Mucosa of descending colon (tissue), 3 donors: ENCODE data around the gene FER. TPM values are rescaled to one million over a fixed set of nuclear protein-coding genes. Genes with fewer than 3 reads are reported as not detected.

ENCODE experiments used
- ATAC-seq: fragments of 200-7000 bp; cut with Tn5 transposase; one replicate; pipeline ENCODE4 v1.9.1; 2020; ENCODE audit warnings: mild to moderate bottlenecking, moderate library complexity
- DNase-seq, 3 donors: peaks; one replicate each; pipeline ENCODE4 v3.0.0-alpha.2; 2020
- H3K36me3 ChIP-seq: fragments of 200-600 bp; one replicate; pipeline ENCODE4 v1.8.0; 2021; ENCODE audit warnings: low read depth, mild to moderate bottlenecking
- H3K4me1 ChIP-seq: fragments of 200-600 bp; one replicate; pipeline ENCODE4 v1.8.0; 2021; ENCODE audit warnings: low read depth, mild to moderate bottlenecking
- H3K4me3 ChIP-seq: fragments of 200-600 bp; one replicate; pipeline ENCODE4 v1.8.0; 2021; ENCODE audit warnings: mild to moderate bottlenecking
- H3K9me3 ChIP-seq: fragments of 200-600 bp; one replicate; pipeline ENCODE4 v1.8.0; 2021; ENCODE audit warnings: mild to moderate bottlenecking
- intact Hi-C, 2 donors: fragments of 100-400 bp; cut with DNase I in 1 of 2; cut with micrococcal nuclease in 1 of 2; formaldehyde crosslinking; loops; one replicate each; pipeline versions ENCODE4 v1.11.0 to v1.11.1; 2022; cut with DNase I, micrococcal nuclease
- total RNA-seq, 3 donors: library from RNA; stranded (reverse); fragmentation: NEBNext Ultra II Directional in 2 of 3; extraction: Animal tissue kit (Norgen Biotek cat#: 25700) in 2 of 3; gene quantifications; one replicate each; pipeline versions ENCODE4 v1.2.1 to v1.2.4, GENCODE V29; 2021 to 2023
- TF ChIP-seq, protein P1 (sequence below): fragments of 200-600 bp; IDR thresholded peaks from one replicate; pipeline ENCODE4 v1.8.0; 2022; ENCODE audit warnings: antibody characterized with exemption, mild to moderate bottlenecking
- donor health status: DM: no; HTN: no; CAD: no; lungs with moderate emphysema.
- donor health status: DM: no; HTN: no; CAD: no.
- donor health status: DM: no; HTN: yes; CAD: no.

The FER gene
- total RNA-seq, 3 donors from 2014 or later: 12.8 to 44.0 (median 13.6) TPM

- intact Hi-C loops: no loop called here
- no peak overlapping the region for H3K4me3 ChIP-seq
- no peak for ATAC-seq
- no peaks in the 10 kb centered on the region for H3K4me1 ChIP-seq
- no peaks in the 10 kb centered on the region for H3K36me3 ChIP-seq
- TF ChIP-seq, protein P1, sequence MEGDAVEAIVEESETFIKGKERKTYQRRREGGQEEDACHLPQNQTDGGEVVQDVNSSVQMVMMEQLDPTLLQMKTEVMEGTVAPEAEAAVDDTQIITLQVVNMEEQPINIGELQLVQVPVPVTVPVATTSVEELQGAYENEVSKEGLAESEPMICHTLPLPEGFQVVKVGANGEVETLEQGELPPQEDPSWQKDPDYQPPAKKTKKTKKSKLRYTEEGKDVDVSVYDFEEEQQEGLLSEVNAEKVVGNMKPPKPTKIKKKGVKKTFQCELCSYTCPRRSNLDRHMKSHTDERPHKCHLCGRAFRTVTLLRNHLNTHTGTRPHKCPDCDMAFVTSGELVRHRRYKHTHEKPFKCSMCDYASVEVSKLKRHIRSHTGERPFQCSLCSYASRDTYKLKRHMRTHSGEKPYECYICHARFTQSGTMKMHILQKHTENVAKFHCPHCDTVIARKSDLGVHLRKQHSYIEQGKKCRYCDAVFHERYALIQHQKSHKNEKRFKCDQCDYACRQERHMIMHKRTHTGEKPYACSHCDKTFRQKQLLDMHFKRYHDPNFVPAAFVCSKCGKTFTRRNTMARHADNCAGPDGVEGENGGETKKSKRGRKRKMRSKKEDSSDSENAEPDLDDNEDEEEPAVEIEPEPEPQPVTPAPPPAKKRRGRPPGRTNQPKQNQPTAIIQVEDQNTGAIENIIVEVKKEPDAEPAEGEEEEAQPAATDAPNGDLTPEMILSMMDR: no peak
- peak in 1 of 3 donors; percentile 13 for DNase-seq
- no peaks in the 10 kb centered on the region for H3K9me3 ChIP-seq
Measured at GRCh38 chr5:108919591-108920326, 172.1 kb downstream of the FER start.

GRCh38 chr5:108924457-108924961 is 176.8 kb downstream of the FER start:
- TF ChIP-seq, protein P1: no peak
- H3K36me3 ChIP-seq: no peaks in the 10 kb centered on the region
- ATAC-seq (no peak), DNase-seq (no peak)
- no peak overlapping the region for H3K4me3 ChIP-seq
- H3K4me1 ChIP-seq: no peaks in the 10 kb centered on the region
- intact Hi-C loops: no loop called here
- no peaks in the 10 kb centered on the region for H3K9me3 ChIP-seq

- DNase-seq: no peak
- no peaks in the 10 kb centered on the region for H3K4me1 ChIP-seq
- H3K9me3 ChIP-seq: no peaks in the 10 kb centered on the region
- H3K4me3 ChIP-seq: no peak overlapping the region
- ATAC-seq: no peak
- intact Hi-C loops: no loop called here
- TF ChIP-seq, protein P1: no peak
- H3K36me3 ChIP-seq: no peaks in the 10 kb centered on the region
Measured at GRCh38 chr5:108925073-108925472, 177.4 kb downstream of the FER start.

DNA sequence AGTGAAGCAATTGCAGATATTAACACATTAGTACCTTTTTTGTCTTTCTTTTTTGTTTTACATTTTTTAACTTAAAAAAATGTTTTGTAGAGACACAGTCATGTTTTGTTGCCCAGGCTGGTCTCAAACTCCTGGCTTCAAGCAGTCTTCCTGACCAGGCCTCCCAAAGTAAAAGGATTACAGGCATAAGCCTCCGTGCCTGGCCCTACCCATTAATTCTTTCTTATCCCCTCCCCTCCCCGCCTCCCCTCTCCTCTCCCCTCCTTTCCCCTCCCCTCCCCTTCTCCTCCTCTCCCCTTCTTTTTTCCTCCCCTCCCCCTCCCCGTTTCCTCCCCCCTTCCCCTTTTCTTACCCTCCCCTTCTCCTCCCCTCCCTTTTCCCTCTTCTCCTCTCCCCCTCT is 182.4 kb downstream of the FER start:
- no peak for ATAC-seq
- H3K9me3 ChIP-seq: peaks cover 4% of the 10 kb centered on the region
- no peaks in the 10 kb centered on the region for H3K36me3 ChIP-seq
- intact Hi-C loops: no loop called here
- H3K4me1 ChIP-seq: no peaks in the 10 kb centered on the region
- H3K4me3 ChIP-seq: no peak overlapping the region
- TF ChIP-seq, protein P1: no peak
- DNase-seq: no peak

DNA sequence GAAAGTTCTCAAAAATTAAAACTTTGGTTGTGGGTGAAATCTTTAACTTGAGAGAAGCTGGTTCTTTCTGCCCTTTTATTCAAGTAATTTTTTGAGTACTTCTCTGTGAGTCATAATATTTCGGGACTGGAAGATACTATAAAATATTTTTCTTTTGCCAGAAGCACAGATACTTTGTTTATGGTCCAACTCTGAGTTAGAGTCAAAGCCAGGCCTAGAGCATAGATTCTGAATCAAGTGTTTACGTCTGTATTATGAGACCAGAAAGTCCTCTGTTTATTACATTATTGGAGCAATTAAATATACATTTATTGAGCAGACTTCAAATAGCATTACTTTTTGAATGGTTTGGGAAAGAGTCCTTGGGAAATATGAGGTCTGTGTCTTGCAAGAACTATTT is 187.9 kb downstream of the FER start:
- intact Hi-C loops: no loop called here
- Histone ChIP-seq H3K4me3 (no peak overlapping the region), H3K9me3 (peaks cover 4% of the 10 kb centered on the region), H3K4me1 (no peaks in the 10 kb centered on the region), H3K36me3 (no peaks in the 10 kb centered on the region)
- TF ChIP-seq, protein P1: no peak
- no peak for DNase-seq
- ATAC-seq: no peak
